ENCODE data around the gene HAGHL.

Gene HAGHL, protein sequence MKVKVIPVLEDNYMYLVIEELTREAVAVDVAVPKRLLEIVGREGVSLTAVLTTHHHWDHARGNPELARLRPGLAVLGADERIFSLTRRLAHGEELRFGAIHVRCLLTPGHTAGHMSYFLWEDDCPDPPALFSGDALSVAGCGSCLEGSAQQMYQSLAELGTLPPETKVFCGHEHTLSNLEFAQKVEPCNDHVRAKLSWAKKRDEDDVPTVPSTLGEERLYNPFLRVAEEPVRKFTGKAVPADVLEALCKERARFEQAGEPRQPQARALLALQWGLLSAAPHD

DNA sequence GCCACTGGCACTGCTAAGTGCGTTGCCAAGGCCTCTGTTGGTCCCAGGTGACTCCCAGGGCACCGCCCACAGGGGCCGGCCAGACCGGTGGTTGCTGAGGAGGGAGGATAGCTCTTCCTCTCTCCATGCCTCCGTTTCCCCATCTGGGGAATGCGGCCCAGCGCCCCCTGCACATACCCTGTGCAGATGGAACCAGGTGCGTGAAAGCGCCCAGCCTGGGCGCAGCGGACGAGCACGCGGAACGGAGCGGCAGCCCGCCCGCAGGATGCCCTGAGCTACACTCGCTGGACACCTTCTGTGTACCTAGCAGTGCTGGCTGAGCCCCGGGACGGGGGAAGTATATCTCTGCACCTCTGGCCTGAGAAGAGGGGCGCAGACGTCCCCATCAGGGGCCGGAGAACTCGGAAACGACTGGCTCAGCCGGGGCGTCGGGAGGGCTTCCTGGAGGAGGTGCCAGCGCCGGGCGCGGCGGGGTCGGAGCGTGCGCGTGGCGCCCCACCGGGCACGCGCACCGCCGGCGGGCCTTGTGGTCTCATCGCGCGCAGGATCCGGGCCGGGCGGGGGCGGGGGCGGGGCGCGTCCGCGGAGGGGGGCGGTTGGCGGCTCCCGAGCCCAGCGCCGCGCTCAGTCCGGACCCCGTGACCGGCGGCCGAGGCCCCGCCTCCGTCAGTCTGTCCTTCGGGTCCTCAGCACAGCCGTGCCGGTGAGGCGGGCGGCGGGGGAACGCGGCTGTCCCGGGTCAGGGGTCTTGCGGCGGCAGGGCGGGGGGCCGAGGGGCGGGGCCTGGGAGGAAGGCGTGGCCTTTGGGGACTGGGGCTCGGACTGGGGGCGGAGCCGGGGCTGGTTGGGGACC lies at the start of gene HAGHL, which contains the start of gene CCDC78:
HAGHL (plus strand) TSS at position 669 of the 853 bp plus-strand sequence. CDS start 404 bp downstream, outside the sequence.
CCDC78 (minus strand) TSS at position 6 of the 853 bp plus-strand sequence. CDS start 76 bp downstream, outside the sequence.
- DNase-seq (ENCODE audit: low spot score) = no peak

DNA sequence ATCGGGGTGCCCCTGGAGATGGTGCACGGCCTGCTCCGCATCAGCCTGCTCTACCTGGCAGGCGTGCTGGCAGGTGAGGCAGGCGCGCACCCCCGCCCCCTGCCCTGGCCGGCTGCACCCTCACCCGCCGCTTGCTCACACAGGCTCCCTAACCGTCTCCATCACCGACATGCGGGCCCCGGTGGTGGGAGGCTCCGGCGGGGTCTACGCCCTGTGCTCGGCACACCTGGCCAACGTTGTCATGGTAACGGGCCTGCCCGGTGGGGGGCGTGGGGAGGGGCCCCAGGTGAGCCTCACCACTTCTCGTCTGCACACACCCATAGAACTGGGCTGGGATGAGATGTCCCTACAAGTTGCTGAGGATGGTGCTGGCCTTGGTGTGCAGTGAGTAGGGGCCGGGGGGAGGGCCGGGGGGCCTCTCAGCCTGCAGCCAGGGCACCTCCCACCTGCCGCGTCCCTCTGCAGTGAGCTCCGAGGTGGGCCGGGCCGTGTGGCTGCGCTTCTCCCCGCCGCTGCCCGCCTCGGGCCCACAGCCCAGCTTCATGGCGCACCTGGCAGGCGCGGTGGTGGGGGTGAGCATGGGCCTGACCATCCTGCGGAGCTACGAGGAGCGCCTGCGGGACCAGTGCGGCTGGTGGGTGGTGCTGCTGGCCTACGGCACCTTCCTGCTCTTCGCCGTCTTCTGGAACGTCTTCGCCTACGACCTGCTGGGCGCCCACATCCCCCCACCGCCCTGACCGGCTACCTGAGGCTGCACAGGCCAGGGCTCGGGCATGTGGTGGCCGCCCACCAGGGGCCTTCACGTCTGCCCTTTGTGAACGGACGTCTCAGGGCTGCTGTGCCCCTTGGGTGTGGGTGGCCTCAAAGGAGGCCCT lies 49.4 kb upstream of the HAGHL start:
- DNase-seq (ENCODE audit: low spot score) = no peak

DNA sequence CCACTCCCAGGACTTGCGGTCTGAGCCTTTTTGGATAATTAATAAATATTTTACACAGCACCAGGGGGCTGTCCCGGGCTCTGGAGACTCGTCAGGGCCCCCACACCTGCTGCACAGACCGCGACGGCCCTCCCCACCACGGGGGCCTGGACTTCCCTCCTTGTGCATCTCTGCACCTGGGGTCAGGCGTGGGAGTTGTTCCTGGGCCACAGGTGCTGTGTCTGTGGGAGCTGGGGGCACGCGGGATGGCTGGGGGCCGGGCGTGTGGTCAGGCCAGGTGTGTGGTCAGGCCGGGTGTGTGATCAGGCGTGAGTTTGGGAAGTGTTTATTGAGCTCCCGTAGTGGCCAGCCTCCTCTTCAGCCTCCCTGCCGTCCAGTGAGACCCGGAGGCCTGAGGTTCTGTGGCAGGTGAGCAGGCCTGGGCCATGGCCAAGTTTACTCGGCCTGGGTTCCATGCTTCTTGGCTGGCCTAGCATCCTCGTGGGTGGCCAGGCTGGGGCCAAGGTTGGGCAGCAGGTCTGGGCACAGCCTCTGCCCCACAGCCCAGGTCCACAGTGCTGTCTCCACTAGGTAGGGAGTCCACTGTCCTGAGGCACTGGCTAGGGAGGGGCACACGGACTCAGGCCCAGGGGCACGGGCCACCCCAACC lies 48.6 kb upstream of the HAGHL start:
- DNase-seq (ENCODE audit: low spot score) = no peak

DNA sequence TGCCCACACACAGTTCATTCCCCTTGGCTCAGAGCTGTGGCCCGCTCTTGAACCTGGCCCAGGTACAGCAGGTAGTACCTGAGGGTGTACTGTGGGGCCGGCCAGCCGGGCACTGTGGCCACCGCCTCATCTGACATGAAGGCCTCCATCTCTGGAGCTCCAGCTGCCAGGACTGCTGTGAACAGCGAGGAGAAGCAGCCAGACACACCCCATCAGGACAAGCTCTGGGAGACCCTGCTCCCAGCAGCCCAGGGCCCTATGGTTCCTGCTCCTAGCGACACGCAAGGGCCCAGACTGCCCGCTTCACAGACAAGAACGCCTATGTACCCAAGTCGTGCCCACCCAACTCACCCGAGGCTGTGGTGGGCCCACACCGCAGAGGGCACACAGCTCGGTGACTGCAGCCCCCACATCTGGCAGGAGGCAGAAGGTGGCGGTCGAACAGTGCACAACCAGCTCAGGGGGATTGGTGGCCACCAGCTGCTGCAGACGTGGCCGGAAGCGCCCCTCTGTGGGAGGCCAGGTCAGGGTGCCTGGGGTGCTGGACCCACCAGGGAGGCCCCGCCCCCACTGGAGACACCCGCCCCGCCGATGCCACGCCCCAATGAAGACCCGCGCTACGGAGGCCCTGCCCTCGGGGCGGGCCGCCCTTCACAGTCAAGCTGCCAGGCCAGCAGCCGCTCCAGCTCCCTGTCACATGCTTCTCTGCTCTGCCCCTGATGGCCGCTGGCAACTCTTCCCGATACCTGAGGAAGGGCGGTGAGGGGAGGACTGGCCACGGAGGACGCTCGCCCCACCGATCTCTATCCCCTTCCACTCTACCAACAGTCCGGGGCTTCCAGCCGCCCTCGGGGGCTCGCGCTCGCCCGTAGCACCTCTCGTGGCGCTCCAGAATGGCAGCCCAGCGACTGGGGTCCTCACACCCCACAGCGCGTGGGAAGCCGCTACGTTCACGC lies 47.8 kb upstream of the HAGHL start:
- peak; percentile 86 for DNase-seq (ENCODE audit: low spot score)

DNA sequence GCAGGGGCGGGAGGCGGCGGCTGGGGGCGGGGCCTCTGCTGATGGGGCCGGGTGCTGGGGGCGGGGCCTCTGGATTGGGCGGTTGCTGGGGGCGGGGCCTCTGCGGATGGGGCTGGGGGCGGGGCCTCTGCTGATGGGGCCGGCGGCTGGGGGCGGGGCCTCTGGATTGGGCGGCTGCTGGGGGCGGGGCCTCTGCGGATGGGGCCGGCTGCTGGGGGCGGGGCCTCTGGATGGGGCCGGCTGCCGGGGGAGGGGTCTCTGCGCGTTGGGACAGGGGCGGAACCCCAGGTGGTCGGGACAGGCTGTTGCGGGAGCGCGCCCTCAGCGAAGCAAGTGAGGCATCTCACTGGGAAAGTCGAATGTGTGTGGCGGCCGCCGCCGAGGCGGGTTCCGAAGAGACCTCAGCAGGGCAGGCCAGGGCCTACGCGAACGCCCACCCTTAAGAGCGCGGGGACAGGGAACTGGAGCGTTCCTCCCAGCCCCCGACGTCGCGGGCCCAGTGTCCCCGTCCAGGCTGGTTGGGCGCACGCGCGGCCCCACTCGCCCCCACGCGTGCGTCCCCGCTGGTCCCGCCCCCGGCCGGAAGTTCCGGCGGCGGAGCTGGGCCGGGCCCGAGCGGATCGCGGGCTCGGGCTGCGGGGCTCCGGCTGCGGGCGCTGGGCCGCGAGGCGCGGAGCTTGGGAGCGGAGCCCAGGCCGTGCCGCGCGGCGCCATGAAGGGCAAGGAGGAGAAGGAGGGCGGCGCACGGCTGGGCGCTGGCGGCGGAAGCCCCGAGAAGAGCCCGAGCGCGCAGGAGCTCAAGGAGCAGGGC lies 46.9 kb upstream of the HAGHL start, which contains the start of gene STUB1:
STUB1 (plus strand) TSS at position 597 of the 811 bp plus-strand sequence; CDS start at position 713, 116 bp downstream.
- DNase-seq (ENCODE audit: low spot score) = peak; percentile 82

DNA sequence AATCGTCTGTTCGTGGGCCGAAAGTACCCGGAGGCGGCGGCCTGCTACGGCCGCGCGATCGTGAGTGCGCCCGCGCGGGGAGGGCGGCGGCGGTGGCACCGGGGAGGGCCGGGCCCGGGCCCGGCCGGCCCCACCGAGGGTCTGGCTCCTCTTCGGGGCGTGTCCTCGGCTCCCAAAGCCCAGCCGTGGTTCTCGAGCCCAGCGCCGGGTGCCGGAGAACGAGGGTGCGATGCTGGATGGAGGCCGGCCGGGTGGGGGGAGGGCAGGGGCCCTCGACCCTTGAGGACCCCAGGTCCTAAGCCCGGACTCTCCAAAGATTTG lies 46.3 kb upstream of the HAGHL start:
- no peak for DNase-seq (ENCODE audit: low spot score)

DNA sequence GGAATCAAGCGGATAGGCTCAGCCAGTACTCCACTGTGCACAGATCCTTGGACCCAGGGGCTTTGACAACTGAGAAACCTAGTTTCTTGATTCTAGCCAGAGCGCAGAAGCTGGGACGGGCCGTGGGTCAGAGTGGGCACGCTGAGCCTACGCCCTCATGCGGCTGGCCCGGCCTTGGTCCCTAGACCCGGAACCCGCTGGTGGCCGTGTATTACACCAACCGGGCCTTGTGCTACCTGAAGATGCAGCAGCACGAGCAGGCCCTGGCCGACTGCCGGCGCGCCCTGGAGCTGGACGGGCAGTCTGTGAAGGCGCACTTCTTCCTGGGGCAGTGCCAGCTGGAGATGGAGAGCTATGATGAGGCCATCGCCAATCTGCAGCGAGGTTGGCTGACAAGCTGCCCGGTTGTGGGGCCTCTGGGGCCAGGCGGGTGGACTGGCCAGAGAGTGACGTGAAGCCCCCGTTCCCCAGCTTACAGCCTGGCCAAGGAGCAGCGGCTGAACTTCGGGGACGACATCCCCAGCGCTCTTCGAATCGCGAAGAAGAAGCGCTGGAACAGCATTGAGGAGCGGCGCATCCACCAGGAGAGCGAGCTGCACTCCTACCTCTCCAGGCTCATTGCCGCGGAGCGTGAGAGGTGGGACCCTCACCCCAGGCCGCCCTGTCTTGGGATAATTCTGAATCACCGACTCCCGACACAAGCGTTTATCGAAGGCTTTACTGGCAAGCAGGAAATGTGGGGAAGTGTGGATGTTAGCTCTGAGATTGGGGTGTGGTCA lies 45.8 kb upstream of the HAGHL start:
- DNase-seq (ENCODE audit: low spot score) = peak; percentile 54

DNA sequence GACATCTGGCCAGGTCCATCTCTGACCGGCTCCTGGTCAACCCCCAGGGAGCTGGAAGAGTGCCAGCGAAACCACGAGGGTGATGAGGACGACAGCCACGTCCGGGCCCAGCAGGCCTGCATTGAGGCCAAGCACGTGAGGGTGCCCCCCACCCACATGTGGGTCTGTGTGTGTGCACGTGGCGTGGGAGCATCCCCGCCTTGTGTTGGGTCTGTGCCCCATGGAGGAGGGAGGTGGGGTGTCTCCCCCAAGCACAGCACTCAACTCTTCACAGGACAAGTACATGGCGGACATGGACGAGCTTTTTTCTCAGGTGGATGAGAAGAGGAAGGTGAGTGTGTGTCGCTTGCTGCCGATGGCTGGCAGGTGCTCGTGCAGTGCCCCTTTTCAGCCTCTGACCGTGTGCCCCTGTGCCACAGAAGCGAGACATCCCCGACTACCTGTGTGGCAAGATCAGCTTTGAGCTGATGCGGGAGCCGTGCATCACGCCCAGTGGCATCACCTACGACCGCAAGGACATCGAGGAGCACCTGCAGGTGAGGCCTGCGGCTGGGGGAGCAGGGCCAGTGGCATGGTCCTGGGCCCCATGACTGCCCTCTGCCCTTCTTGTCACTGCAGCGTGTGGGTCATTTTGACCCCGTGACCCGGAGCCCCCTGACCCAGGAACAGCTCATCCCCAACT lies 45.0 kb upstream of the HAGHL start:
- DNase-seq (ENCODE audit: low spot score) = no peak

DNA sequence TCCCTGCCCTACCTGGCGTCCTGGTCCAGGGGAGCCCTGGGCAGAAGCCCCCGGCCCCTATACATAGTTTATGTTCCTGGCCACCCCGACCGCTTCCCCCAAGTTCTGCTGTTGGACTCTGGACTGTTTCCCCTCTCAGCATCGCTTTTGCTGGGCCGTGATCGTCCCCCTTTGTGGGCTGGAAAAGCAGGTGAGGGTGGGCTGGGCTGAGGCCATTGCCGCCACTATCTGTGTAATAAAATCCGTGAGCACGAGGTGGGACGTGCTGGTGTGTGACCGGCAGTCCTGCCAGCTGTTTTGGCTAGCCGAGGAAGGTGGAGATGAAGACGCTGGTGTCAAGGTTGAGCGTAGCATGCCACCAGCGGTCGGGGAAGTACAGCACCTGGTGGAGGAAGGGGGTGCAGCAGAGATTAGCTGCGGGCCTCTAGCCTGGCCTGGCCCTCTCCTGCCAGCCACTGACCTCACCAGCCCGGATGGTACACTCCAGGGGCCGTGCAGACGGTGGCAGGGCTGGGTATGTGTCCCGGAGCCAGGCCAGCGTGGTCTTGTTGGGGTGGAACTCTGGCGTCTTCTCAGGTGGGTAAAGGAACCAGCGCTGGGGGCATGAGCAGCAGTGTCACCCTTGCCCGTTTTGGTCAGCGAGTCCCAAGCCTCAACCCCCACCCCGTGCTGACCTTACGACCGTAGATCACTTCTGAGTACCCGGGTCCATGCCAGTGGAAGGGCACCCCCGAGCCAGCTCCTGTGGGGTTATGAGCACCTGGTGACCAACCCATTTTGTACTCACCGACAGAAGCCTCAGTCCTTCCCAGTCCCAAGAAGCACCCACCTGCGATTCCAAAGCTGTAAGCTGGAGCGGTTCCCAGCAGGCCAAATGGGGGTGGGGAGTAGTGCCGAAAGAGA lies 44.2 kb upstream of the HAGHL start:
- DNase-seq (ENCODE audit: low spot score) = no peak

DNA sequence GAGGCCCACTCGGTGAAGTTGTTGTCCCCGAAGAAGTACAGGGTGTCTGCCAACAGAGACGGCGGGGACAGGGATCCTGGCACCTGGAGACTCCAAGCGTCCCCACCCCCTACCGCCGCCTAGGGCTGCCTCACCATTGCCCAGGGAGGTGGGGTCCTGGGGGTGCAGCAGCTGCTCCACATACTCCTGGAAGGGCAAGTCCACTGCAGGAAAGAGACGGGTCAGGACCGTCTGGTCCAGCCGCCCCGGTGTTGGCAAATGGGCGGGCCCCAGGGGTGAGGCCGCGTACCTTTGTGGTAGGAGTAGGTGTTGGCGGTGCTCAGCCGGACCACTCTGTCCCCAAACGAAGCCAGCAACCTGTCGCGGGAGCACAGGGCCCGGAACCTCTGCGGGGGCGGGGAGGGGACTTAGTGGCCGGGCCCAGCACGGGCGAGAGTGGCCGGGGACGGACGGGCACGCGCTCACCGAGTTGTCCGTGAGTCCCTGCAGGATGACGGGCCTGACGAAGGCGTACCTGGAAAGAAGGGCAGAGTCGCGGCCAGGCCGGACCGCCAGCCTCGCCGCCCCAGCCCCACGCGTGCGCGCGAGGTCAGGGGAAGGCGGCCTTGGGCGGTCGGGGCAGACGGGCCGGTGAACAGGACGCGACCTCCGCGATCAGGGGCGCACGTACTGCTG lies 43.4 kb upstream of the HAGHL start:
- DNase-seq (ENCODE audit: low spot score) = no peak

DNA sequence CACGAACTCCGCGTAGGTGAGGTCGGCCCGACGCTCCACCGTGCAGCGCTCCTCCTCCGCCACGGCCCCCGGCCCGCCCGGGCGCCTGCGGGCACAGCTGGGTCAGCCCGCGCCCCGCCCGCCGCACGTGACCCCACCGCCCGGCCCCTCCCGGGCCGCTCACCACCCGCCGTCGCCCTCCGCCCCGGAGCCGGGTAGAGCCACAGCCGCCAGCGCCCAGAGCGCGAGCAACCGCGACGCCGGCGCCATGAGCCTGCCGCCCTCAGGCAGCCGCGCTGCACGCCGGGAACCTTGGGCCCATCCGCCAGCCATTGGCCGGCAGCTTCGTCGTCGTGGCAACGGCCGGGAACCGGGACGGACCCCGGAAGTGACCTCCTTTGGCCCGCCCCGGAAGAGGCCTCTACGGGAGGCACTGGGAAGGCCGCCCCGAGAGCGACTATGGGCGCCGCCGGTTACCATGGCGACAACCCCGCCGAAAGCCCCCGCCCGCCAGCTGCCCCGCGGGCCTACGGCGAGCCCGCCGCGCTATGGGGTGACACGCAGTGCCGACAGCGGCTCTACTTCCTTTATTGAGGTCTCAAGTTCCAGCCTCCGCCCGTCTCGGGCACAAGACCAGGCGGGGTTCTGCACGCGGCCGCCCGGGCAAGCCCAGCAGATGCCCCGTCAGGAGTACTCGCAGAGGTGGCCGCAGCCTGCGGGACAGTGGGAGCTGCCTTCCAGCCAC lies 42.7 kb upstream of the HAGHL start, which contains the start of gene JMJD8:
JMJD8 (minus strand) TSS at position 264 of the 724 bp plus-strand sequence; CDS start at position 249, 15 bp downstream.
- peak; percentile 95 for DNase-seq (ENCODE audit: low spot score)

DNA sequence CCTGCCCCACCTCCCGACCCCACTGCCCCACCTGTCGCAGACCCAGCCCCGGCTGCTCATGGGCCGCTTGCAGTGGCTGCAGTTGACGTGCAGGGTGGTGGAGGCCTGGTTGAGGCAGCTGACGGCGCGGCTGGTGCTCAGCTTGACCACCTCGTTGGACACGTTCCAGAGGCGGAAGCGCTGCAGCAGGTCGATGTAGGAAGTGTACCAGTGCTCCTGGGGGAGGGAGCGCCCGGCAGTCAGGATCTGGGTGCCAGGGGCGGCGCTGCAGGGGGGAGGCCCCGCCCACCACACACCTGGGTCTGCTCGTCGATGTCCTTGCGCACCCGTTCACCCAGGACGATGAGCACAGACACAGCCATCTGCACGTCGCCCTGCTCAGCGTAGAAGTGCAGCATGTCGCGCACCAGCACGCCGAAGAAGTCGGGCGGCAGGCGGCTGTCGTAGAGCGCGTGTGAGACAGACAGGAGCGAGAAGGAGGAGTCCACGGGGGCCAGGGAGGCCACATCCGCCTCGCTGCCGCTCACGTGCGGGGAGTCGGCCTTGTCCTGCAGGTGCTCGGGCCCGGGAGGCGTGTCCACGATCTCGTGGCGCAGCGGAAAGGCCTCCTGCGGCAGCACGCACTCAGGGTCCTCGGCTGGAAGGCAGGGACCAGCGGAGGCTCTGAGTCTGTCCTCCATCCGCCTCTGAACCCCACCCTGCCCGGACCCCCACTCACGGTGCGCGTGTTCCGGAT lies 41.8 kb upstream of the HAGHL start:
- DNase-seq (ENCODE audit: low spot score) = peak; percentile 88

DNA sequence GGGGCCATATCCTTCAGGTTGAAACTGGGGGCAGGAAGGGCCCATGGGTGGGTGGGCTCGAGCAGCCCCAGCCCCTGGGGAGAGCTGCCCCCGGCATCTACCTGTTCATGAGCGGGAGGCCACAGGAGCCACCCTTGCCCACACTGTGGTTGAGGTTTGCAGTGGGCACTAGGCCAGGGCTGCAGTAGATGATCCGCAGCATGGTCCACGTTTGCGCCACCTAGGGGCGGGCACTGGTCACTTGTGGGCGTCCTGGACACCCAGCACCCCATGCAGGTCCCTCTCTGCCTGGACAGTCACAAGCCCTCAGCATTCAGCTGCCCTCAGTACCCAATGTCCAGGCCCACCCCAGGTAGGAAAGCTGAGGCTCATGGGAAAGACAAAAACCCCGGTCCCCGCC lies 40.9 kb upstream of the HAGHL start:
- DNase-seq (ENCODE audit: low spot score) = peak; percentile 63

DNA sequence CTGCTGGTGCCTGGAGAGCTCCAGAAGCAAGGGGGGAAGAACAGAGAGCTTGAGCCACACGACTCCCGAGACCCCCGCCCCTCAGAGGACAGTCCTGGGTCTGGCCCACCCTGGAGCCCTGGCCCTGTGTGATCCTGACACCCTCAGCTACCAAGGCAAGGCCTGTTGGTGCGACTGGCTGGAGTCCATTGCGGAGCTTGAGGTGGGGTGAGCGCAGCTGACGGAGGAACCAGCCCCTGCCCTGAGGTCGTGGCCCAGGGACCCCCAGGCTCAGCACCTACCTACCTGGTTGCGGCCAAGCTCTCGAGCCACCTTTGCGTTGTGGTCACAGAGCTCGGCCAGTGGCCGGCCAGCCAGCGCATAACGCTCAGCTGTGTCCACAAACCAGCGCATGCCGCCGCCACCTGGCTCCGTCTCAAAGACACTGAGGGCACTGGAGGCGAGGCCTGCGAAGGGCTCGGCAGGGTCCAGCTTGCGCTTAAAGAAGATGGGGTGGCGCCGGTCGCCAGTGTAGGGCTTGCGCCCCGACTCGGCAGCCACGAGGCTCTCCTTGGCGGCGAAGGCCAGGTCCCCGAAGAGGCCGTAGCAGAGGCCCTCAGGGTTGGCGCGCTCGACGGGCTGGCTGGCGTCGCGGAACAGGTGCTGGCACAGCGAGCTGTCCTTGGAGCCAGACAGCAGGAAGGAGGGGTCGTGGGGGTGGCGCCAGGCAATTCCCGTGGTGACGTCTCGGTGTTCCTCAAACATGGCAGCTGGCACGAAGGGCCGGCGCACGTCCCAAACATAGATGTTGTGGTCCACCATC lies 40.2 kb upstream of the HAGHL start:
- DNase-seq (ENCODE audit: low spot score) = no peak
